T-helper 22 cell (primary cell): Measurements from ENCODE around the gene NCAPH2.
A peak's percentile ranks its signal among the peaks of the same experiment; 100 is the strongest.
"Not testable (repeated sequence)": the region's sequence is repeated elsewhere in the genome, so short reads cannot be mapped to it uniquely, and the experiment has no call there.

Experiments
- DNase-seq: peaks from one replicate; pipeline ENCODE4 v3.0.0-alpha.2; 2020; ENCODE audit warnings: low read depth

The NCAPH2 gene

DNA sequence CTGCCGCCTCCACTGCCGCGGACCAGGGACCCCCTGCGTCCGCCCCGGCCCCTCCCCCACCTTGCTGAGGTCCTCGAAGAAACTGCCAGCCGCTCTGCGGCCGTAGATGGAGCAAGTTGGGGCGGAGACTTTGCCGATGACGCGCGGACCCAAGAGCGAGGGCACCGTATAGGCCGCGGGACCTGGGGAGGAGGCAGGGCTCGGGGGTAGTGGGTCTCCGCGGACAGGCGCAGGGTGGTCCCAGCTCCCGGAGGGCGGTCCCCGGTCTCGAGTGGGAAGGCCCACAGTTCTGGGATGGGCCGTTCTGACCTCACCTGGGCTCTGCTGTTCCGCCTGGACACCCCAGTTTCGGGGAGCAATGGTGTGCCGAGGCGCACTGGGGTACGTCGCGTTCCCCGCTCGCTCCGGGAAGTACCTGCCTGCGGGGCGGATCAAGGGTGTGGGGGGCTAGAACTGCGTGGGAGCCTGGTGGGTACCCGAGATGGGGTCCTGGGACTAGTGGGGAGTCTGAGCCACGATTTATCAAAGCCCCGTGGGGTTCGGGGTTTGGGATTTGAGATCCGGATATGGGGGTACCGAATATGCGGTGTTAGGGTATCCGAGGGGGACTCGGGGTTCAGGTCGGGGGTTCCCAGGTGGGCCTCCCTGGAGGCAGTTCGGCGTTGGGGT is 23.0 kb downstream of the NCAPH2 start:
- DNase-seq = peak; percentile 59

GRCh38 chr22:50531546-50531961 is 23.5 kb downstream of the NCAPH2 start:
- peak; percentile 25 for DNase-seq

- no peak for DNase-seq
These were observed 24.1 kb downstream of the NCAPH2 start for GRCh38 chr22:50531962-50532674.

GRCh38 chr22:50532824-50533796 is 25.1 kb downstream of the NCAPH2 start:
- DNase-seq = no peak

- DNase-seq = not testable (repeated sequence)
These were observed 26.1 kb downstream of the NCAPH2 start for GRCh38 chr22:50533856-50534711.

GRCh38 chr22:50535113-50535512 is 27.1 kb downstream of the NCAPH2 start:
- no peak for DNase-seq

- no peak for DNase-seq
These were observed 28.2 kb downstream of the NCAPH2 start for GRCh38 chr22:50536226-50536625.

GRCh38 chr22:50537765-50538164 is 29.7 kb downstream of the NCAPH2 start:
- DNase-seq = no peak

- no peak for DNase-seq
These were observed 32.4 kb downstream of the NCAPH2 start for GRCh38 chr22:50540381-50540780.

DNA sequence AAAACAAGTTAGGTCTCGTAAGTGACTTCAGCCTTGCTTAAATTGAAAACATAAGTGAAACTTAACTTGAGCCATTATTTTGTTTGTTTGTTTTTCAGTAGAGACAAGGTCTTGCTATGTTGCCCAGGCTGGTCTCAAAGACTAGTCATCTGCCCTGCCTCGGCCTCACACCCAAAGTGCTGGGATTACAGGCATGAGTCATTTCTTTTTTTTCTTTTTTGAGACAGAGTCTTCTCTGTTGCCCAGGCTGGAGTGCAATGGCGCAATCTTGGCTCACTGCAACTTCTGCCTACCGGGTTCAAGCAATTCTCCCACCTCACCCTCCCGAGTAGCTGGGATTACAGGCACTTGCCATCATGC is 33.6 kb downstream of the NCAPH2 start:
- DNase-seq = not testable (repeated sequence)

- DNase-seq = no peak
These were observed 34.4 kb downstream of the NCAPH2 start for GRCh38 chr22:50542416-50542927.

DNA sequence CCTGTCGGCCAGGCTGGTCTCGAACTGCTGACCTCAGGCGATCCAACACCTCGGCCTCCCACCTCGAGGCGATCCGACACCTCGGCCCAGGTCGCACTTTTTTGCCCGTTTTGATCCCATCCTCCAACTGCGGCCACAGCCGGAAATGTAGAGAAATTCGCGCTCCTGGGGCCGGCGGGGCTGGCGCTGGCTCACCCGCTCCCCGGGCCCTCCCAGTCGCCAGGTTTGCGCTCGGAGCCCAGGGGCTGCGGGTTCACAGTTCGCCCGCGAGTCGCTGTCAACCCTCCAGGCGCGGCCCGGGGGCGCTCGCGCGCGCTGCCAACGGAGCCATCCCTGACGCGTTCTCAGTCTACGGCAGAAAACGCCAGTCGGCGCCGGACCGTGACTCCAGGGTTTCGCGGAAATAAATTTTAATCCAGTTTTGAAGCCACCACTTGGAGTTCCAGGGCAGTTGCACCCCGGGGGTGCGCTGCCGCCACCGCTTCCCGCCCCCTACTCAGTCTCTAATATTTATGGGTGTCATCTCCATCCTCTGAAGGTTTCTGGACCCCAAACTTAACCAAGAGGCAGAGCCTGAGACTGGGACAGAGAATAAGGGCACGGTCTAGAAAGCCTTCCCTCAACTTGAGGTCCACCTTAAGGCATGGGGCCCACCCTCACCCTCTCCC is 36.2 kb downstream of the NCAPH2 start:
- peak; percentile 66 for DNase-seq

GRCh38 chr22:50544746-50545253 is 36.8 kb downstream of the NCAPH2 start:
- DNase-seq = no peak

DNA sequence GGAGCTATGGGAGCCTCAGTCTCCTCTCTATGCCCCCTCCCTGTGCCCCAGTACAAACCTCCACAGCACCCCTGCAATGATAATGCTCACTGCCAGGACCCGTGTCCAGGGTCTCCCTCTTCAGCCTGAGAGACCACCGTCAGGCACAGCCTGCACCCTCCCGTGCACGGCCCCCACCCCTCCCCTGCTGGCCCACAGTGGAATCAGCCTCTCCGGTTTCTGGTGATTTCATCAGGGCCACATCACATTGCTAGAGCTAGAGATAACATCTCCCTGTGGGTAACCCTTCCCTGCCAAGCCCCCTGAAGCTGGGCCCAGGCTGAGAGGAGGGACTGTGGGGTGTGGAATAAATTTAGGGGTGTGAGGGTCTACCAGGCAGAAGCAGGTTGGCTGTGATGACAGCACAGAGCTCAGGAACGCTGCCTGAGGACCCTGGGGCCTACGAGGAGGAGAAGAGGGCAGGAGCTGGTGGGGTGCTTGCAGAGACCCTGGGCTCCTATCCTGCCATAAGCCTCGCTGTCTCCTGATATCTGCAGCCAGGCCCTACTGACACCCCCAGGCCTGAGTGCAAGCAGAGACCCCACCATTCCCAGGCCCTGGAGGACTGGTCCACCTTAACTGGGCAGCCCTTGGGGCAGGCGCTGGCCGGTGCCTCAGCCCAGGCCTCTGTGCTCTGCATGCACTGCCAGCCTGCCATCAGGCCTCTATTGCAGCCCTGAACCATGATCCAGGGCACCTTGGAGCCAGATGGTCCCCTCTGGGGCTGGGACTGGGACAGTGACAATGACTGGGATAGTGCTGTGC is 37.7 kb downstream of the NCAPH2 start, which contains the start of gene KLHDC7B:
KLHDC7B (plus strand) TSS at position 378 of the 804 bp plus-strand sequence; CDS start at position 723, 345 bp downstream.
- DNase-seq = no peak

- DNase-seq = no peak
These were observed 38.6 kb downstream of the NCAPH2 start for GRCh38 chr22:50546326-50547262.

GRCh38 chr22:50547263-50547985 is 39.4 kb downstream of the NCAPH2 start:
- DNase-seq = no peak

GRCh38 chr22:50548040-50548920 is 40.3 kb downstream of the NCAPH2 start:
- DNase-seq = peak; percentile 48
